HG03565 (cell line): ENCODE results near the gene CLEC16A.

Experiments
- ATAC-seq: cut with Tn5 transposase; IDR thresholded peaks from one replicate; pipeline ENCODE4 v1.9.1; 2021; ENCODE audit warnings: mild to moderate bottlenecking, moderate library complexity; ENCODE audit not compliant: unreplicated experiment

CLEC16A gene

DNA sequence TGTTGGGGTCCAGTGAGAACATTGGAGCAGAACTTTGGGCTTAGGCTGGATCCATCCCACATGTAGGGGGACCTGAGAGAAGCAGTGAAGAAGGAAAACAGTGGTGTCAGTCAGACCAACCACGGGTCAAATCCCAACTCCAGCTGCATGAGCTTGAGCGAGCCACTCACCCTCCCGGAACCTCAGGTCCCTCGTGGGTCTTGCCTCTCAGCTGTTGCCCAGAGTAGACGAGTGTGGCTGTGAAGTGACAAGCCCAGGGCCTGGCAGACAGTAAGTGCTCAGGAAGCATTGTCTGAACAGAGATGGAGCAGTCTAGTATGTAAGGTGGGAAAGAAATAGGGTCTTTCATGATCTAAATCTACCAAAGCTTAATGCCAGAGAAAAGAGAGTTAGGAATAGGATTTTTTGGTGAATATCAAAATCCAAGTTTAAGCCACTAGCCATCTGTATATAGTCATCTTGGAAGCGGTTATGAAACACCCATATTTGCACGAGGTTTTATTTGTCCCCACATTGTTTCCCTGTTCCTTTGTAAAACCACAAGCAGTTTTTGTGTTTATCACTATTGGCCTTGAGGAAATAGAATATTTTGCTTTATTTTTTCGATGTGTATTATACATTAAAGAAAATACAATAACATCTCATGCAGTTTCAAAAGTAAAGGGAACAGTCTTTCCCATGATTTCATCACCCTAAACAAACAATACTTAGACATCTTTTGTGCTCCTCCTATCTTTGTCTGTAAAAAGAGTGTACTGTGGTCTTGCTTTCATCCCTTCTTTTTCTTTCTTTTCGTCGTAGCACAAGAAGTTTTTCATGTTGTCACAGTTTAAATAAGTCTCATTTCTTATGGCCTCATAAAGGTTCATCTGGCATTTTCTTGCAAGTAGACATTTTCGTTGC is 112.0 kb downstream of the CLEC16A start:
- no peak for ATAC-seq

DNA sequence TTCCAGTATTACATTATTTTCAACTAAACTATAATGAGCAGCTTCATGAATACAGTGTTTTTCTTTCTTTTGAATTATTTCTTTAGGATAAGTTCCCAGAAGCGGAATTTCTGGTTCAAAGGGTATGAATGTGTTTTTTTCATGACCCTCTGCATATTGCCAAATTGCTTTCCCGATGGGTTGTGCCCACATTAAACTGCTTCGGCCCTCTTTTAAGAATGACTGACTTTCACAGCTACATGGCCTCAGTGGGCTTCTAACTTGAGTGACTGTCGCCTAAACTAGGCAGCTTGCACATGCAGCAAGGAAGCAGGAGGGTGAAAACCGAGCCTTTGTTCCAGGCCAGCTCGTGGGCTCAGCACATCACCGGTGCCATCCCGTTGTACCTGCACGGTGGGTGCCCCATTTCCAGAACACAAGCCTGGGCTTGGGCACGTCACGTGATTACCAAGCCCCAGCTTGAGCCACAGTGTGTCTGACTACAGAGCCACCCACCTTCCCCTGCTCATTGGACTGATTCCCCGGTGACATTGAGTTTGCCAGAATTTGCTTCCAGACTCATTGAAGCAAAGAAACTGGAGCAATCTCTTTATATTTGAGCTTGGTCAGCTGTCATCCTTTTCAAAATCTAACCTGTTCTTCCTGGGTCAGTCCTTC is 112.8 kb downstream of the CLEC16A start:
- no peak for ATAC-seq

DNA sequence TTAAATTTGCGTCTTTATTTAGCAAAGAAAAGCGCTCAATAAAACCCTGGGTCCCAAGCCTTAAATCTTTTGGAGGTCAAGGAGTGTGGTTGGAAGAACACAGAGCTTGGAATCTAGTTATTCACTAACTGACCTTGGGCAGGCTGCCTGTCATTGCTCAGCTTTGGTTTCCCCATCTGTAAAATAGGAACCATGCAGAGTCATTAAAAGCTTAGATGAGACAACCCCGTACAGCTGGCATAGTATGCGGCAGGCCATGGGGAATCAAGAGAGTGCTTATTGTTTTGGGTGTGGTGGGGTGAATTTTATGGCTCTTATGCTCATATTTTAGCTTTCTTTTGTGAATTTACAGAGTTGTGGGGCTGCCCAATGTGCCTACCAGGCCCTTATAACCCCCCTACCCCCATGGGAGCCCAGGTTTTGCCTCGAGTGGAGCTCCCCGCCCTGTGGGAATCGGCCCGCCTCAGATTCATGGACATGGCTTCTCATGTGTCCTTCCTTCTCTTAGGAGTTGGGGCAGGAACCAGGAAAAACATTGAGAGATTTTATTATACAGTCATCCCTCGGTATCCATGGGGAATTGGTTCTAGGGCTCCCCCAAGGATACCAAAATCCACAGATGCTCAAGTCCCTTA is 113.5 kb downstream of the CLEC16A start:
- no peak for ATAC-seq

DNA sequence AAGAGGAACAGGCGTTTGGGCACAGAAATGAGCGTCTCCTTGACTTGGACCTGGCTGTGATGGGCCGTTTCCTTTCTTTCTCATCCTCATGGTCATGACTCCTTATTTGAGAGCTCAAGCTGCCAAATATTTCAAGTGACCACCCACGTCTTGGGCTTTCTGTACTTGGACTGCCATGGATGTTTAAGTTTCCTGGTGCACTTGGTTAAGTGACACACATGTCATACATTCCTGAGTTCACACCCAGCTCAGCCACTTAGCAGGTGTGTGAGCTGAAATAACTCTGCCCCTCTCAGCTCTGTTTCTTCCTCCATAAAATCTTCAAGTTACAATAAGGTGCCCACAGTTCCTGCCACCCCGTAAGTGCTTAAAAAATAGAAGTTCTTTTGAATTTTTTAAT is 114.5 kb downstream of the CLEC16A start:
- ATAC-seq: no peak

DNA sequence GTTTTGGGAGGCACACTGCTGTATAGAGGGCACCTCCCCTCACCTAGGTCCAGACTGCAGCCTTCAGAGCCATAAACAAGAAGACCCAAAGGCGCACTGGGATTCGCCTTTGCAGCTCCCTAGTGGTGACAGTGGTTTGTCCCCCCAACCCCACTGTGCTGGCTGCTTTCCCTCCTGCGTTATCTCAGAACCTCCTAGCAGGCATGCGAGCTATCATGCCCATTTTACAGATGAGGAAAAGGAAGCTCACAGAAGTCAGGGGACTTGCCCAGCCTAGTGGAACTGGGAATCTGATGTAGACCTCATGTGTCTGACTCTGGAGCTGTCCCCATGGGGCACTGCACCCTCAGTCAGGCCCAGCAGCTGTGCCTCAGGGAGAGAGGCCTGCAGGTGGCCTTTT is 115.2 kb downstream of the CLEC16A start:
- no peak for ATAC-seq

DNA sequence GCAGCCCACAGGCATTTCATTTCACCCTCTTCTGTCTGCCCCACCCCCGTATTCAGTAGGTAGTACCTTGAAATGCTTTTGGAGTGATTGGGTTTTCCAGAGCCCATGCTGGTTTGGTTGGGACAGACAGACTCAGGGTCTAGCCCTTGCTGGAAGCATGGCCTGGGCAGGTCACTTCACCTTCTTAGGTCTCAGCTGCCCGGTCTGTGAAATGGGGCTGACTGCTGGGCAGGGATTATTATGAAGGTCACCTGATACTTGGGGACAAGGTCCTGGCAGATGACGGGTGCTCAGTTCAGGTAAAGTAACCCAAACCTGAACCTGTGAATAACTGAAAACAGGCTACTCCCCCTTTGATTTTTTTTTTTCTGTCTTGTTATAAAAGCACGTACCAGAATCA is 116.0 kb downstream of the CLEC16A start:
- no peak for ATAC-seq

DNA sequence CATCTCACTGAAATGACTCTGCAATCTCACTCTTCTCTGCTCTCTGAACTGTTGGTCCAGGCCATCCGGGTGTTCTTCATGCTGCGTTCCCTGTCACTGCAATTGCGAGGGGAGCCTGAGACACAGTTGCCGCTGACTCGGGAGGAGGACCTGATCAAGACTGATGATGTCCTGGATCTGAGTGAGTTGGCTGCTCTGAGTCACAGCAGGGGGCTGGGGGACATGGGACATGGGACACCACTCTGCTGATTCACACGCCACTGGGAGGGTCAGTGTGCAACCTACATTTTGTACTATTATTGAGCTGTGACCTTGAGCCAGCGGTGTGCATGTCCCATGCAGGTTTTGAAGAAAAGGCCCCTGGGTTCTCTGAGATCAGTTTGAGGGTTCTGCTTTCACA is 116.5 kb downstream of the CLEC16A start:
- no peak for ATAC-seq

DNA sequence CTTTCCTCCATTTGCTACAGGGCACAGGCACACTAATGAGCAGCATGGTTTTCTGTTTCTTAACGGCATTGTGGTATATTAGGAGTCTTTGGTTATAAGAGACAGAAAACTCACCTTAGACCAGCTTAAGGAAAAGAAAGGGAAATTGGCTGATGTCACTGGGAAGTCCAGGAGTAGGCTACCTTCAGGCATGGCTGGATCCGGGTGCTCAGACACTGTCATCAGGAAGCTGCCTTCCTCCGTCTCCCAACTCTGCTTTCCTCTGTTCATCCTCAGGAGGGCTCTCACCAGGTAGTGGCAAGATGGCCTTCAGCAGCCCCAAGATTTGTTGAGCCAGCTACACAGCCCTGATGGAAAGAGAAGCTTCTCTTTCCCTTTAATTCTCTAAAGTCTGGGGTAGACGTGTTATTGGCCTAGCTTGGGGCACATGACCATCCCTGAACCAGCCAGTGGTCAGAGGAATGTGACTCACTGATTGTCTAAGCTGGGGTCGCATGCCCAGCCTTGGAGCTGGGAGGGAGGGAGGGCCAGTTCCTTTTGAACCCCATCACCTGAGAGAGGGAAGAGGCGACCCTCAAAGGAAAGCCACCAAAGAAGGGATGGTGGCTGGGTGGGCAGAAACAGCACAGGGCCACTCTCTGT is 117.4 kb downstream of the CLEC16A start:
- no peak for ATAC-seq

DNA sequence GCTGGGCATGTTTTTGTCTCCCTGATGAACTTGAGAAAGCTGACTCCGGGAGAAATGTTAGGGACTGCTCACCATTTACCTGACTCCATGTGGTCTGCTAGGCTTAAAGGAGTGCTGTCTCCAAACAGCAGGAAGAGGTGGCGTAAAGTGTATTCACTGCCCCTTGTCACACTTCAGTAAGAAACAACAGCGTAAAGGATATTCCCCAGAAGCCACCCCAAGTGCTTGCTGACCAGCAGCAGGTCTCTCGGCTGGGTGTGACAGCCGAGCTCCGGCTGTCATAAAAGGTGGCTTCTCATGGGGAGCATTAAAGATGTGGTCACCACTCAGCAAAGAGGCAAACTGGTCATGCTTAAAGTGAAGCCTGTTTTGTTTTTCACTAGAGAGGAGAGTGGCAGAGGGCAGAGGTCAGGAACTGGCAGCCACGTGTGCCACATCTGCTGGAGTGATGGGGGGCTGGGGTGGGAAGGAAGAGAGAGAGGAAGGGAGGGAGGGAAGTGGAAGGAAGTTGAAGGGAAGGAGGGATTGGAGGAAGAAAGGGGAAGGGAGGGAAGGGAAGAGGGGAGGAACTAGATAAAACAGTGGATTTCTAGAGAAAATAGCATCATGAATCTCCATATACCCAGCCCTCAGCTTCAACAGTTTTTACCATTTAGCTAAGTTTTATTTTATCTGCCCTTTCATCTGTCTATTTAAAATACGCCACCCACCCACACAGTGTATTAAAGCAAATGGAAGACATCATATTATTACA is 119.3 kb downstream of the CLEC16A start:
- no peak for ATAC-seq

DNA sequence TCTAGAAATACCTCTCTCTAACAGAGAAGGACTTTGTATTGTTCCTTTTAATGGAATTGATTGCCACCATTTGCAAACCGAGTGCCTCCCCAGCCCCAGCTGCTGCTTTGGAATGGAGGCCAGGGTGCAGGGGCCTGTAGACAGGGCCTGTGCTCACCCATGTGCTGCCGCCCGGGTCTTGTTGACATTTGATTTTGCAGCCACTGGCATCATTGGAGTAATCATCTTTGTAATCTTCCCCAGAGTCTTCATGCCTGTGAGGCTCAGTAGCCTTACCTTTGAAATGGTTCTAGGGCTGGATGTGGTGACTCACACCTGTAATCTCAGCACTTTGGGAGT is 119.8 kb downstream of the CLEC16A start:
- no peak for ATAC-seq

DNA sequence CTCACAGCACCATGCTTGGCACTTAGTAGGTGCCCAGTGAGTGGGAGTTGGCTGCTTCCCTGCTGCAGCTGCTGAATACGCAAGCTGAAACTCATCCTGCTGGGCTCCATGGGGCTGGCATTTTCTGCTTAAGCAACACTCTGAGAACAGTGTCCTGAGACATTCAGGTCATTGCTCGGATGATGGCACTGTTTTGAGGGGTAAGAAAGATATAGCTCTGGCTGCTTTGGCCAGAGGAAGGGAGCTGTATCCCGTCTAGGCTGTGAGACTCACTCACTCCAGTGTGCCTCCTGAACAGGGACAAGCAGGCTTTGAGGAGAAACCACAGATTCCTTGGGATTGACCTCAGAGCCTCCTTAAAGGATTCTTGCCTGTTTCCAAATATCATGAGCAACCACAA is 120.5 kb downstream of the CLEC16A start:
- ATAC-seq: no peak

DNA sequence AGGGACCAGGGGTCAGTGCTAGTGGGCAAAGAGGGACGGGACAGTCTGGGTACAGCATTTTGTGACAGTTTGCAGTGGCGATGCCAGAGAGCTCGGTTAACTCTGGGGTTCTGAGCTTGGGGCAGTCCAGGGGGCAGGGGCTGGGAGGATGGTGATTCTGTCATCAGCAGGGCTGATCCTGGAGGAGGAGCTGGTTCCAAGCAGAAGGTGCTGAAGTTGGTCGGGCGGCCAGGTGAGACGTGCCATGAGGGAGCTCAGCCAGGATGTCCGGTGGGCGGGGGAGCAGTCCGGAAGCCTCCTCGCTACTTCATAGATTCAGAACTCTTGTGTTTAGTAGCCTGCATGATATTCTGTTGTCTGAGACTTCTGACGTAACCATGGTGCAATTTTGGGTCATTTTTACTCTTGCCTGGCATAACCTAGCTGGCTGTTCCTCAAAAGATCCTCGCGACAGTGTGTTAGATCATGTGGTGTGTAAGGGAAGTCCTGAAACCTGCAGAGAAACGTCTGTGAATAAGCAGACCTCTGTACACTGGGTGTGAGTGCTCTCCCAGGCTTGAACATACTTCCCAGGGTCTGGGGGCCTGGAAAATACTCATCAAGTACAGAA is 122.0 kb downstream of the CLEC16A start:
- no peak for ATAC-seq

DNA sequence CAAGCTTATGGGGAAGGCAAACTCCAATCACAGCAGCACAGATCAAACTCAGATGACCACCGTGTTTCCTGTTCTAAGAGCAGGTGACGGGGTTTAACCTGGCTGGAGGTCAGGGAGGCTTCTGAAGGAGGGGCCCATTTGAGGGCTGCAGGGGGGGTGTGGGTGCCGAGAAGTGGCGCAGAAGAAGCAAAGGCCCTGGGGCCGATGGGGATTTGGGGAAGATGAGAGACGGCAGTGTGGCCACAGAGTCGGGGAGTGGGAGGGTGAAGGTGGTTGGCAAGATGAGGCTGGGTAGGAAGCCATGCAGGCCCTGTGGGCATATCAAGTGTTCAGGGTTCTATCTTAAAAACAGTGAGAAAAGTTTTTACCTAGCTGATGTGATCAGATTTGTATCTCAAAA is 122.9 kb downstream of the CLEC16A start:
- ATAC-seq: no peak

DNA sequence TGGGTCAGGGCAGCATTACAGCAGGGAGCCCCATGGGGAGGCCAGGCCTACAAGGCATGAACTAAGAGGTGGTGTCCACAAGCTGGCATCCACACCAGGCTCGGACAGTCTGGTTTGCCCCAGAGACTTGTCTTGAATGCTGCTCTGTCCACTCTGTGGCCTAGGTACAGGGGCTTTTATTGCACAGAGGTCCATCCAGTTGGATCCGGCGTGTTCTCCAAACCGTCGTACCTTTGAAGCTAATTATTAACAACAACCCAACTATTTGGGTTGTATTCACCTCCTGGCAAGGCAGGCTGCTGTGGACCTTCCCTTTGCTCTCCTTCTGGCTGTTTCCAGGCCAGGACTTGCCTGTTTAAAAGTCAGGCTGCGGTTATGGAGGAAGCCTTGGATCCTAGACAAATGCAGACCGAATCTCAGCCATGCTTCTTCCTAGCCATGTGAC is 123.4 kb downstream of the CLEC16A start:
- ATAC-seq: no peak

DNA sequence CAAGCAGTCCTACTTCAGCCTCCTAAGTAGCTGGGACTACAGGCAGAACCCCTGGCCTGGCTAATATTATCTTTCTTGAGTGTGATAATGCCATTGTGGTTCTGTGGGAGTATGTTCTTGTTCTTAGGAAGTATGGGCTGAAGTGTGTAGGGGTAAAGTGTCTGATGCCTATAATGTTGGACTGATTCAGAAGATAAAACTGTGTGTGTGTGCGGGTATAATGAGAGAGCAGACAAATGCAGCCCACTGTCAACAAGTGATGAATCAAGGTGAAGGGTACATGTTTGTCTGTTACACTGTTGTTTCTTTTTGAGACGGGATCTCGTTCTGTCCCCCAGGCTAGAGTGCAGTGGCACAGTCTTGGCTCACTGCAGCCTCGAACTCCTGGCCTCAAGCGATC is 127.5 kb downstream of the CLEC16A start:
- no peak for ATAC-seq

DNA sequence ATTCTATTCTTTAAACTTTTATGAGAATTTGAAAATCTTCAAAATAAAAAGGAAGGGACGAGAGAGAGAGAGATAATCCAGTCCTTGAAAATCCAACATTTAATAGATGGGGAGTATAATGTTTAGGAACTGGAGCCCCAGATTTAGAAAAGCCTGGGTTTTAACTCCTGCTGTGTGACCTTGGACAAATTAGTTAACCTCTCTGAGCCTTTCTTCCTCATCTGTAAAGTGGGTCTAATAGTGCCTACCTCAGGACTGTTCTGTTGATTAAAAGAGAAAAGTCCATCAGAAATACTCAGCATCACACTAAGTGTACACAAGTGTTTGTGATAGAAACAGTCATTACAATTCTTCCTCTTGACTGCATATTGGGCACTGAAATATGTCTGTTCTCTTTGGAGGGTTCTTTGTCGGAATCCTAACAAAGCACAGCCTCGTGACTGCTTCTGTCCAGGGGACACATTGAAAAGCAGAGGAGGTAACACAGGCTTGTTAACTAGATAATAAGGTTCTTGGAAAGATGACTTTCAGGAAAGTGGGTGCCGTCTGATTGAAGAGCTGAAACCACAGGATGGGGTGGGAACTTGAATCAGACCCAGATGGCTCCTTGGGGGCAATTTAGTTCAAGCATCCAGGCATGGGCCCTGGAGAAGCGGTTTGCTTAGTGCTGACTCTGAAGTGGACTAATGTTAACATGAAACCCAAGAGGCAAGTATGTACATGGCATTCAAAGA is 128.2 kb downstream of the CLEC16A start:
- ATAC-seq: no peak

DNA sequence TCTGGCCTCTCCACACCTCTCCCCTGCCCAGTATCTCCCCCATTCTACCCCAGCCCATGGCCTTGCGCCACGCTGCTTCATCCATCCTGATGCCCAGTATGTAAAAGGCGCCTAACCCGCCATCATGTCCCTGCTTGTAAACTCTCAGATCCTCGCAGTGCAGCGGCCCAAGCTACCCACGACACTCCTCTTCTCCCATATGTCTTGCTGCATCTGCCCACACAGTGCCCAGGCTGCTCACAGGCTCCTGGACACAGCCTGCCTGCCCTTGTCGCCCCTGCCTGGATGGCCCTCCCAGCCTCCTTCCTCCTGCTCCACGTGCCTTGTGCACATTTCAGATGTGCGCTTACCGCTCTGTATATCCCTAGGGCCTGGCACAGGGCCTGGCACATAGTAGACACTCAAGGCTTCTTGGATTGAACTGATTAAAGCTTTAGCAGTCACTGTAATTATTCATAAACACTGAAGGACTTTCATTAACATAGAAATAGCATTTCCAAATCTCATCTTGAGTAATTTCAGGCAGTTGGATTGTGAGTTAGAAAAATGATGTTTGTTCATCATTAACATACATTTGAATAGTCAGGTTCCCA is 129.1 kb downstream of the CLEC16A start:
- ATAC-seq: no peak

DNA sequence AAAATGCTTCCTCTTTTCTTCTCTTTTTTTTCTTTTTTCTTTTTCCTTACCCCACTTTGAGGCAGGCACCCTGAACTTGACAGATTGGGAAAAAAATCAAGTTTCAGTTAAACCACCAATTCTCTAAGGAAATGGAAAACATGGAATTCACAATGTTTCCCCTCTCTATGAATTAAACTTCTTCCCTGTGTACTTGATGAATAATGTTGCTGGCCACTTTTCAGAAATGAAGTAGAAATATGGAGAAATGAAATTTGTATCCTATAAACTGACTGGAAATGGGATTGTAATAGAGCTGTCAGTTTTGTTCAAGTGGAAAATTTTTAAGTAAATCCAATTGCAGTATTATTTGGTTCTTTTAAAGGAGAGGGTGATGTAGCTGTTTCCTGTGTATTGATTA is 129.8 kb downstream of the CLEC16A start:
- no peak for ATAC-seq

DNA sequence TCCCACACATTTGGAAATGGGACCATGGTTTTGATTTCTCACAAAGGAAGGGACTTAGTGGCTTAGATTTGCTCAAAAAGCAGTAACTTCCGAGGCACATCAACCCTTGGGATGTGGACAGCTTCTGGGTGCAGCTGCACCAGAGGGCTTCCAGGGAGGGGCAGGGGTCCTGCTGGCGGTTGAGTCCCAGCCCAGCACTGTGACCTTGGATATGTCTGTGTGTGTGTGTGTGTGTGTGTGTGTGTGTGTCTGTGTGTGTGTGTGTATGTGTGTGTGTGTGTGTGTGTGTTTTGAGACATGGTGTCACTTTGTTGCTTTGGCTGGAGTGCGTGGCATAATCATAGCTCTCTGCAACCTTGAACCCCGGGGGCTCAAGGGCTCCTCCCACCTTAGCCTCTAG is 130.8 kb downstream of the CLEC16A start:
- no peak for ATAC-seq
